Measurements from ENCODE around the gene EPHB1. TPM values are rescaled to one million over a fixed set of nuclear protein-coding genes. Genes with fewer than 3 reads are reported as not detected.
"Not testable (repeated sequence)": the region's sequence is repeated elsewhere in the genome, so short reads cannot be mapped to it uniquely, and the experiment has no call there.

EPHB1 gene
- total RNA-seq, 4 donors from 2014 or later = 1.00 to 8.9 (median 4.5) TPM

DNA sequence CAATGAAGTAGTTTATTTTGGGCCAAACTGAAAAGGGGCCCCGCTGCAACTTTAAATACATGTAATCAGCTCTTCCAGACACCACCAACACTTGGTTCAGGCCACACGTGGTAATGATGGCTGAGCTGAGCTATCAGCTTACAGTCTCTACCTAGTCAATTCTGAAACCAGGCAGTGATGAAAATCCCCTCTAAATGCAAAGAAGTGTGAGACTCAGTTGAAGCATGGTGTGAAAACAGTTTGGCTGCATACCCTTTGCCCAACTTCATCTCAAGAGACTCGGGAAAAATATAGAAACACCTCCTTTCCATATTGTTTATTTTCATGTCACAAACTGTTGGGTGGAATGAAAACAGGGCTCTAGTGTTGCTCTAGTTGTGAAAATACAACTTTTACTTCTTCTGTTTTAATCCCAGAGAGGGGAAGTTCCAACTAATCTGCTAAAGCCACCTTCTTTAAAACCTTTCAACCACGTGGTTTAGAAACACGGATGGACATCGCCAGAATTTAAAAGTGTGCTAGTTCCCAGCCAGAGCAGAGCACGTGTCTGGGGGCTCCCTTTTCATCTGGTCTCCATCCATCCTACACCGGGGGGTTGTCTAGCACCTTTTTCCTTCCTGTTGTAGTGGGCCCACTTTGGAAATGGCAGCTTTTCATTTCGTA, 229.1 kb downstream of the EPHB1 start:
- TF ChIP-seq, protein P1, sequence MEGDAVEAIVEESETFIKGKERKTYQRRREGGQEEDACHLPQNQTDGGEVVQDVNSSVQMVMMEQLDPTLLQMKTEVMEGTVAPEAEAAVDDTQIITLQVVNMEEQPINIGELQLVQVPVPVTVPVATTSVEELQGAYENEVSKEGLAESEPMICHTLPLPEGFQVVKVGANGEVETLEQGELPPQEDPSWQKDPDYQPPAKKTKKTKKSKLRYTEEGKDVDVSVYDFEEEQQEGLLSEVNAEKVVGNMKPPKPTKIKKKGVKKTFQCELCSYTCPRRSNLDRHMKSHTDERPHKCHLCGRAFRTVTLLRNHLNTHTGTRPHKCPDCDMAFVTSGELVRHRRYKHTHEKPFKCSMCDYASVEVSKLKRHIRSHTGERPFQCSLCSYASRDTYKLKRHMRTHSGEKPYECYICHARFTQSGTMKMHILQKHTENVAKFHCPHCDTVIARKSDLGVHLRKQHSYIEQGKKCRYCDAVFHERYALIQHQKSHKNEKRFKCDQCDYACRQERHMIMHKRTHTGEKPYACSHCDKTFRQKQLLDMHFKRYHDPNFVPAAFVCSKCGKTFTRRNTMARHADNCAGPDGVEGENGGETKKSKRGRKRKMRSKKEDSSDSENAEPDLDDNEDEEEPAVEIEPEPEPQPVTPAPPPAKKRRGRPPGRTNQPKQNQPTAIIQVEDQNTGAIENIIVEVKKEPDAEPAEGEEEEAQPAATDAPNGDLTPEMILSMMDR (IDR thresholded peaks at IDR 0.05 in 4 of 5, conservative IDR thresholded peaks at IDR 0.05 in 1 of 5) = no peak
- TF ChIP-seq POLR2A (IDR thresholded peaks at IDR 0.05) = no peak
- in situ Hi-C loops (cut with MboI; ENCODE audit: low sequenced_read_pairs in 4 of 4) = no loop called here
- no peaks in the 10 kb centered on the region for H3K9me3 ChIP-seq
- no peak for ATAC-seq
- H3K27me3 ChIP-seq = no peaks in the 10 kb centered on the region
- no peaks in the 10 kb centered on the region for H3K36me3 ChIP-seq
- H3K4me3 ChIP-seq = no peak overlapping the region
- no peak for DNase-seq
- no peaks in the 10 kb centered on the region for H3K4me1 ChIP-seq
- H3K27ac ChIP-seq = no peak overlapping the region
- intact Hi-C loops (cut with DNase I; ENCODE audit: low total_unique reads) = no loop called here

DNA sequence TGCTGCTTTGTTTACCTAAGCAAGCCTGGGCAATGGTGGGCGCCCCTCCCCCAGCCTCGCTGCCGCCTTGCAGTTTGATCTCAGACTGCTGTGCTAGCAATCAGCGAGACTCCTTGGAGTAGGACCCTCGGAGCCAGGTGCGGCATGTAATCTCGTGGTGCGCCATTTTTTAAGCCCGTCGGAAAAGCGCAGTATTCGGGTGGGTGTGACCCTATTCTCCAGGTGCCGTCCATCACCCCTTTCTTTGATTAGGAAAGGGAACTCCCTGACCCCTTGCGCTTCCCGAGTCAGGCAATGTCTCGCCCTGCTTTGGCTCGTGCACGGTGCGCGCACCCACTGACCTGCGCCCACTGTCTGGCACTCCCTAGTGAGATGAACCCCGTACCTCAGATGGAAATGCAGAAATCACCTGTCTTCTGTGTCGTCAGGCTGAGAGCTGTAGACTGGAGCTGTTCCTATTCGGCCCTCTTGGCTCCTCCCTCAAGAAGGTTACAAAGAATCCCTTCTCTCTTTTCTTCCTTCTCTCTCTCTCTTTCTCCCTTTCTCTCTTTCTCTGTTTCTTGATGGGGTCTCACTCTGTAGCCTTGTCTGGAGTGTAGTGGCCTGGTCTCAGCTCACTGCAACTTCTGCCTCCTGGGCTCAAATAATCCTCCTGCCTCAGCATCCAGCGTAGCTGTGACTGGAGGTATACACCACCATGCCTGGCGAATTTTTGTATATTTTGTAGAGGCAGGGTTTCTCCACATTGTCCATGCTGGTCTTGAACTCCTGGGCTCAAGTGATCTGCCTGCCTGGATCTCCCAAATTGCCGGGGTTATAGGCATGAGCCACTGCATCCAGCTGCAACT, 235.9 kb downstream of the EPHB1 start:
- intact Hi-C loops (cut with DNase I; ENCODE audit: low total_unique reads); H3K4me1 ChIP-seq; in situ Hi-C loops (cut with MboI; ENCODE audit: low sequenced_read_pairs in 4 of 4); H3K27ac ChIP-seq; H3K27me3 ChIP-seq; DNase-seq; H3K9me3 ChIP-seq; H3K4me3 ChIP-seq; ATAC-seq; H3K36me3 ChIP-seq: not testable (repeated sequence)

DNA sequence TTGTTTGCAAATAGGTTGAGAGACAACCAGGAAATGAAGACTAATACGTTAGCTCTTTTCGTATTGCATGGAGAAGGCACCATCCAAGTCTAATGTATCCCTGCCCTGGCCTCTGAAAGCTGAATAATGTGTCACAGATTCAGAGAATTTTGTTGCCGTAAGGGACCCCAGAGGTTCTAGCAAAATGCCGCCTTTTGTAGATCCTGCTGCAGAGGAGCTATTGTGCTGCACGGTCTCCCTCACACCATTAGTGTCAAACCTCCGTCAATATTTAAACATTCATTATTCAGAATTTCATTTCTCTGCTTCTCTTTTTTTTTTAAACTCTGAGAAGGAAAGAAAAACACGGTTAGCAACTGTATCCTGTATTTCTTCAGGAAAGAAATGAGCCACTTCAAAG, 238.7 kb downstream of the EPHB1 start:
- no peaks in the 10 kb centered on the region for H3K9me3 ChIP-seq
- intact Hi-C loops (cut with DNase I; ENCODE audit: low total_unique reads) = no loop called here
- in situ Hi-C loops (cut with MboI; ENCODE audit: low sequenced_read_pairs in 4 of 4) = no loop called here
- no peak overlapping the region for H3K4me3 ChIP-seq
- no peaks in the 10 kb centered on the region for H3K4me1 ChIP-seq
- no peak for ATAC-seq
- DNase-seq = no peak
- H3K36me3 ChIP-seq = no peaks in the 10 kb centered on the region
- H3K27ac ChIP-seq = no peak overlapping the region
- TF ChIP-seq POLR2A (IDR thresholded peaks at IDR 0.05) = no peak
- TF ChIP-seq, protein P1 (IDR thresholded peaks at IDR 0.05 in 4 of 5, conservative IDR thresholded peaks at IDR 0.05 in 1 of 5) = no peak
- H3K27me3 ChIP-seq = no peaks in the 10 kb centered on the region

DNA sequence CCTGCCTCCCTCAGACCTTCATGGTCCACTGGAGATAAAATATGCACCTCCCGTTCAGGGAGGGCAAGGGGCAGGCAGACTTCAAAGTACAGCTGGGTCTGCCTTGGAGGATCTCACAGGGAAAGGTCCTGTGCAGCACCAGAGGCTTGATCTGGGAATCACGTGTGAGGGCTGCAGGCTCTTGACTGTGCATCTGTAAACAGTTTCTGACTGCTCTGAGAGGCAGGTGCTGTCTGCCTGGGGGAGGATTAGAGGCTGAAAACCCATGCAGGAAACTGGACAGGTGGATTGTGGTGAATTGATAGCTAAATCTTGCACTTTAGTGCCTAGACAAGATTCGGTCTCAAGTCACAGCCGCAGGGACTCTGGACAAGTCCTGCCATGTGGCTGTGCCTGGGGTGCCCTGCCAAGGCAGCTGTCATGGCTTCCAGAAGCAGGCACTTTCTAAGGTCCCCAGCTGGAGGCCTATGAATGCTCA, 239.3 kb downstream of the EPHB1 start:
- TF ChIP-seq, protein P1 (IDR thresholded peaks at IDR 0.05 in 4 of 5, conservative IDR thresholded peaks at IDR 0.05 in 1 of 5) = no peak
- no peak for TF ChIP-seq POLR2A (IDR thresholded peaks at IDR 0.05)
- no peaks in the 10 kb centered on the region for H3K27me3 ChIP-seq
- intact Hi-C loops (cut with DNase I; ENCODE audit: low total_unique reads) (no loop called here), in situ Hi-C loops (cut with MboI; ENCODE audit: low sequenced_read_pairs in 4 of 4) (no loop called here)
- ATAC-seq (no peak), DNase-seq (no peak)
- H3K9me3 ChIP-seq = no peaks in the 10 kb centered on the region
- no peak overlapping the region for H3K27ac ChIP-seq
- no peak overlapping the region for H3K4me3 ChIP-seq
- no peaks in the 10 kb centered on the region for H3K4me1 ChIP-seq
- H3K36me3 ChIP-seq = no peaks in the 10 kb centered on the region

DNA sequence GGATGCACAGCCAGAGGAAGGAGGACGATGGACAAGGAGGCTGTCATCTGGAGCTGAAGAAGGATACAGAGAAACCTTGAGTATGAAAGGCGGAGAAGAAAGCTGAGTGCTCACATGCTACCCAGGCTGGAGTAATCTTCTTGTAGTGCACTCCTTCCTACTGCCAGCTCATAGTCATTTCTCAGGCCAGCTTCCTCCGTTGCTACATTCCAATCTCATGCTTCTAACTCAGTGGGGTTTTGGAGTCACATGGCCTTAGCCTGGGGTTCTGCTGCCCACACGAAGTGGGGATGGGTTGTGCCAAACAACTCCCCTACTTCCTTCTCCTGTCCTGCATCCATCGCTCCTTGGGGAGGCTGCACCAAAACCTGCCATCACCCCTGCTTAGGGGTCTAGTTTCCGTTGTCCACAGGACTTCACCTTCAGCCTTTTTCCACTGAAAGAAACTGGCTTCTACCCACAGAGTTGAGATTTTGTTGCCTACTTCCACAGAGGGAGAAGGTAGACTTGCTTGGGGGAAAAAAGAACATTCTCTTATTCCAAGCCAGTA, 239.9 kb downstream of the EPHB1 start:
- H3K27me3 ChIP-seq = no peaks in the 10 kb centered on the region
- intact Hi-C loops (cut with DNase I; ENCODE audit: low total_unique reads) (no loop called here), in situ Hi-C loops (cut with MboI; ENCODE audit: low sequenced_read_pairs in 4 of 4) (no loop called here)
- ATAC-seq (no peak), DNase-seq (no peak)
- H3K27ac ChIP-seq = no peak overlapping the region
- H3K9me3 ChIP-seq = no peaks in the 10 kb centered on the region
- no peaks in the 10 kb centered on the region for H3K4me1 ChIP-seq
- TF ChIP-seq, protein P1 (IDR thresholded peaks at IDR 0.05 in 4 of 5, conservative IDR thresholded peaks at IDR 0.05 in 1 of 5) = no peak
- TF ChIP-seq POLR2A (IDR thresholded peaks at IDR 0.05) = no peak
- no peaks in the 10 kb centered on the region for H3K36me3 ChIP-seq
- H3K4me3 ChIP-seq = no peak overlapping the region
